ENCODE measurements around the gene IL19. TPM values are rescaled to one million over a fixed set of nuclear protein-coding genes. Genes with fewer than 3 reads are reported as not detected.

Gene IL19
- total RNA-seq, 1 donor from 2014 or later, result not detected

- intact Hi-C loops (cut with micrococcal nuclease), result no loop called here
- peaks cover 7% of the 10 kb centered on the region for H3K27me3 Mint-ChIP-seq
- H3K4me1 Mint-ChIP-seq, result peaks cover 52% of the 10 kb centered on the region
- H3K4me3 Mint-ChIP-seq, result peak overlapping the region; percentile 49
- DNase-seq, result no peak
- no peak overlapping the region for H3K27ac Mint-ChIP-seq
- no peaks in the 10 kb centered on the region for H3K9me3 Mint-ChIP-seq
- no peaks in the 10 kb centered on the region for H3K36me3 Mint-ChIP-seq (ENCODE audit: low read depth)
Measured at GRCh38 chr1:206828765-206829164, 58.2 kb downstream of the IL19 start.

- H3K27ac Mint-ChIP-seq, result no peak overlapping the region
Measured at GRCh38 chr1:206829282-206829681, 58.7 kb downstream of the IL19 start.

GRCh38 chr1:206829875-206830274 is 59.3 kb downstream of the IL19 start:
- Mint-ChIP-seq H3K9me3 (no peaks in the 10 kb centered on the region), H3K36me3 (ENCODE audit: low read depth) (no peaks in the 10 kb centered on the region), H3K27me3 (peaks cover 15% of the 10 kb centered on the region), H3K27ac (no peak overlapping the region), H3K4me3 (no peak overlapping the region), H3K4me1 (peaks cover 47% of the 10 kb centered on the region)
- DNase-seq, result no peak
- intact Hi-C loops (cut with micrococcal nuclease), result no loop called here

More at GRCh38 chr1:206829282-206829681, 58.7 kb downstream of the IL19 start:
- peak; percentile 69 for DNase-seq
- H3K27me3 Mint-ChIP-seq, result peaks cover 10% of the 10 kb centered on the region
- peak overlapping the region; percentile 49 for H3K4me3 Mint-ChIP-seq
- intact Hi-C loops (cut with micrococcal nuclease), result no loop called here
- H3K9me3 Mint-ChIP-seq, result no peaks in the 10 kb centered on the region
- no peaks in the 10 kb centered on the region for H3K36me3 Mint-ChIP-seq (ENCODE audit: low read depth)
- peaks cover 49% of the 10 kb centered on the region for H3K4me1 Mint-ChIP-seq

- Mint-ChIP-seq H3K27me3 (peaks cover 19% of the 10 kb centered on the region), H3K36me3 (ENCODE audit: low read depth) (no peaks in the 10 kb centered on the region), H3K4me3 (no peak overlapping the region), H3K9me3 (no peaks in the 10 kb centered on the region), H3K4me1 (peaks cover 40% of the 10 kb centered on the region), H3K27ac (no peak overlapping the region)
- intact Hi-C loops (cut with micrococcal nuclease), result no loop called here
- DNase-seq, result no peak
Measured at GRCh38 chr1:206831650-206832049, 61.1 kb downstream of the IL19 start.

GRCh38 chr1:206832352-206832880 is 61.8 kb downstream of the IL19 start:
- Mint-ChIP-seq H3K27ac (no peak overlapping the region), H3K36me3 (ENCODE audit: low read depth) (no peaks in the 10 kb centered on the region), H3K9me3 (no peaks in the 10 kb centered on the region), H3K27me3 (peaks cover 26% of the 10 kb centered on the region), H3K4me1 (peaks cover 38% of the 10 kb centered on the region), H3K4me3 (no peak overlapping the region)
- intact Hi-C loops (cut with micrococcal nuclease), result no loop called here
- no peak for DNase-seq

GRCh38 chr1:206833106-206833680 is 62.6 kb downstream of the IL19 start:
- Mint-ChIP-seq H3K27ac (no peak overlapping the region), H3K36me3 (ENCODE audit: low read depth) (no peaks in the 10 kb centered on the region), H3K9me3 (no peaks in the 10 kb centered on the region), H3K27me3 (peaks cover 32% of the 10 kb centered on the region), H3K4me3 (no peak overlapping the region), H3K4me1 (peaks cover 38% of the 10 kb centered on the region)
- intact Hi-C loops (cut with micrococcal nuclease), result no loop called here
- DNase-seq, result no peak

GRCh38 chr1:206833801-206834200 is 63.2 kb downstream of the IL19 start:
- Mint-ChIP-seq H3K27ac (no peak overlapping the region), H3K9me3 (no peaks in the 10 kb centered on the region), H3K36me3 (ENCODE audit: low read depth) (no peaks in the 10 kb centered on the region), H3K4me1 (peaks cover 34% of the 10 kb centered on the region), H3K27me3 (peaks cover 37% of the 10 kb centered on the region), H3K4me3 (no peak overlapping the region)
- DNase-seq, result no peak
- intact Hi-C loops (cut with micrococcal nuclease), result no loop called here

GRCh38 chr1:206834217-206834616 is 63.6 kb downstream of the IL19 start:
- Mint-ChIP-seq H3K4me1 (peaks cover 29% of the 10 kb centered on the region), H3K36me3 (ENCODE audit: low read depth) (no peaks in the 10 kb centered on the region), H3K9me3 (no peaks in the 10 kb centered on the region), H3K4me3 (no peak overlapping the region), H3K27me3 (peaks cover 39% of the 10 kb centered on the region), H3K27ac (no peak overlapping the region)
- no peak for DNase-seq
- intact Hi-C loops (cut with micrococcal nuclease), result no loop called here

GRCh38 chr1:206834711-206835110 is 64.1 kb downstream of the IL19 start:
- H3K27me3 Mint-ChIP-seq, result peaks cover 42% of the 10 kb centered on the region
- no peak overlapping the region for H3K4me3 Mint-ChIP-seq
- H3K4me1 Mint-ChIP-seq, result peaks cover 25% of the 10 kb centered on the region
- no peaks in the 10 kb centered on the region for H3K36me3 Mint-ChIP-seq (ENCODE audit: low read depth)
- intact Hi-C loops (cut with micrococcal nuclease), result no loop called here
- H3K27ac Mint-ChIP-seq, result no peak overlapping the region
- DNase-seq, result no peak
- no peaks in the 10 kb centered on the region for H3K9me3 Mint-ChIP-seq

- peaks cover 42% of the 10 kb centered on the region for H3K27me3 Mint-ChIP-seq
- intact Hi-C loops (cut with micrococcal nuclease), result no loop called here
- H3K4me3 Mint-ChIP-seq, result no peak overlapping the region
Measured at GRCh38 chr1:206835186-206835585, 64.6 kb downstream of the IL19 start.

GRCh38 chr1:206836111-206836510 is 65.5 kb downstream of the IL19 start:
- Mint-ChIP-seq H3K9me3 (no peaks in the 10 kb centered on the region), H3K36me3 (ENCODE audit: low read depth) (no peaks in the 10 kb centered on the region), H3K27ac (no peak overlapping the region), H3K4me1 (peaks cover 22% of the 10 kb centered on the region), H3K4me3 (no peak overlapping the region), H3K27me3 (peaks cover 44% of the 10 kb centered on the region)
- DNase-seq, result no peak
- intact Hi-C loops (cut with micrococcal nuclease), result no loop called here

More at GRCh38 chr1:206835186-206835585, 64.6 kb downstream of the IL19 start:
- Mint-ChIP-seq H3K9me3 (no peaks in the 10 kb centered on the region), H3K27ac (no peak overlapping the region), H3K36me3 (ENCODE audit: low read depth) (no peaks in the 10 kb centered on the region), H3K4me1 (peaks cover 20% of the 10 kb centered on the region)
- no peak for DNase-seq

- H3K4me3 Mint-ChIP-seq, result no peak overlapping the region
- H3K27ac Mint-ChIP-seq, result no peak overlapping the region
- intact Hi-C loops (cut with micrococcal nuclease), result no loop called here
- DNase-seq, result no peak
- peaks cover 41% of the 10 kb centered on the region for H3K27me3 Mint-ChIP-seq
- no peaks in the 10 kb centered on the region for H3K36me3 Mint-ChIP-seq (ENCODE audit: low read depth)
- H3K9me3 Mint-ChIP-seq, result no peaks in the 10 kb centered on the region
- H3K4me1 Mint-ChIP-seq, result peaks cover 8% of the 10 kb centered on the region
Measured at GRCh38 chr1:206839006-206839560, 68.5 kb downstream of the IL19 start.

GRCh38 chr1:206839857-206840256 is 69.3 kb downstream of the IL19 start:
- no peak overlapping the region for H3K4me3 Mint-ChIP-seq
- no peak for DNase-seq
- H3K27ac Mint-ChIP-seq, result no peak overlapping the region
- H3K36me3 Mint-ChIP-seq (ENCODE audit: low read depth), result no peaks in the 10 kb centered on the region
- H3K27me3 Mint-ChIP-seq, result peaks cover 36% of the 10 kb centered on the region
- no peaks in the 10 kb centered on the region for H3K9me3 Mint-ChIP-seq
- intact Hi-C loops (cut with micrococcal nuclease), result no loop called here
- H3K4me1 Mint-ChIP-seq, result peaks cover 8% of the 10 kb centered on the region

GRCh38 chr1:206841609-206842323 is 71.2 kb downstream of the IL19 start:
- Mint-ChIP-seq H3K4me1 (peaks cover 10% of the 10 kb centered on the region), H3K36me3 (ENCODE audit: low read depth) (no peaks in the 10 kb centered on the region), H3K27ac (no peak overlapping the region), H3K27me3 (peaks cover 31% of the 10 kb centered on the region), H3K4me3 (no peak overlapping the region), H3K9me3 (no peaks in the 10 kb centered on the region)
- intact Hi-C loops (cut with micrococcal nuclease), result no loop called here
- no peak for DNase-seq

Data from activated CD4-positive, alpha-beta T cell treated with anti-CD3 and anti-CD28 coated beads, Interleukin-2, amount 10 ng/mL, durations not matched to agents 24 days and 14 days (primary cell).